HG03520 (cell line): ENCODE measurements around the gene EYA2.

Experiments
- ATAC-seq: cut with Tn5 transposase; IDR thresholded peaks from one replicate; pipeline ENCODE4 v1.9.1; 2021; ENCODE audit warnings: mild to moderate bottlenecking, moderate library complexity; ENCODE audit not compliant: unreplicated experiment

The EYA2 gene

DNA sequence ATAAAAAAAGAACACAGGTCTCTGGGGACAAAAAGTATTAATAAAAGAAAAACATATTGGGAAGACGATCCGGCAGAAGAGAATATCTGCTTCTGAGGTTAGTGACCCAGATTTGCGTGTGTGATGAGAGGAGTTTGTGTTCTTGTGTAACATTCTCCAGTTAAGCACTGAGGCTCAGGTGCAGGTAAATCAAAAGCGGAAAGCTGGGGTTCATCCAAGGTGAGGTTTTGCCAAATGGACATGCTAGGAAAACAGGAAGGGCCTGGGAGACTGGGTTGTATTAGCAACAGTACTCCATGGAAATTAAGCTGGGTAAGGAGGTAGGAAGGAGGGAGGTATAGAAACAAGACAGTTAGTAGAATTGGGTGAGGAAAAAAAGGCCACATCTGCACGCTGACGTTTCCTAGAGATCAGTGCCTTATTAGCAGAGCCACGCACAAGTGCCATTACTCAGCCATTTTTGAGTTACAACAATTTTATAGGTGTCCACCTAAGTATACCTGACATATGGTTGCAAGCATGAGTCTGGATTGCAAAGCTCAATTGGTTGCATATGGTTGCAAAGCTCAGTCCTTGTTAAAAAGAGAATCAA lies 322.3 kb downstream of the EYA2 start:
- ATAC-seq: no peak

DNA sequence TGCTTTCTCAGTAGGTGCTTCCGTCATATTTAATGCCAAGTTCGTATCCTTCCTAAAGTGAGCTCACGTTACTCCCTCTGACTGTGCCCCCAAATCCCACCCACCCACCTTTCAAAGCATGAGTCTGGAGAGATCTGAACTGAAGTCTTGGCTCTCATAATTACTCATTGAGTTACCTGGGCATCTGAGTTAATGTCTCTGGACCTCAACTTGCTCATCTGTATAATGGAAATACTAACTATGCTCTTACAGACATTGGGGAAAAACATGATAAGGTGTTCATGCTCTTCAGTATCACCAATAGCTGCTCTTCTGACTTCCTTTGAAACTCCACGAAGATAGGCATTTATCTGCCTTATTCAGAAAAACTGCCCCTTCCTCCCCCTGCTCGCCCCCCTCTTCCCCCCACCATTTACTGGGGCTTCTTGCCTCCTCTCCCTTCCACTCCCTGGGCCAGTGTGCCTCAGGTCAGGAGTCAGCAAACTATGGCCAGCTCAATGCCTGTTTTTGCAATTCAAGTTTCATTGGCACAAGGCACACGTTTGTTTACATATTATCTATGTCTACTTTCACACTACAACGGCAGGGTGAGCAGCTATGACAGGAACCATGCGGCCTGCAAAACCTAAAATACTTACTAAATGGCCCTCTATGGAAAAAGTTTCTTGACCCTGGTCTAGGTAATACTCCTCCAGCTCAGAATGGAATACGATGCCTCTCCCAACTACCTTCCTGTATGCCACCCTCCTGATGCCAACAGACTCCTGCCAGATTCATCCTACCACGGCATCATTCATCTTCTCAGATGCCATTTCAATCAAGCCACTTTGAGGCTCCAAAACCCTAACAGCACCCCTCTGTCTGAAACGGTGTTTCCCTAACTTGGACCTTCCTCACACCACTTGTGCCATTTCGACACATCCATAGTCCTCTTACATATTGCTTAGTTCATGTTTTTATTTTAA lies 323.1 kb downstream of the EYA2 start:
- no peak for ATAC-seq

DNA sequence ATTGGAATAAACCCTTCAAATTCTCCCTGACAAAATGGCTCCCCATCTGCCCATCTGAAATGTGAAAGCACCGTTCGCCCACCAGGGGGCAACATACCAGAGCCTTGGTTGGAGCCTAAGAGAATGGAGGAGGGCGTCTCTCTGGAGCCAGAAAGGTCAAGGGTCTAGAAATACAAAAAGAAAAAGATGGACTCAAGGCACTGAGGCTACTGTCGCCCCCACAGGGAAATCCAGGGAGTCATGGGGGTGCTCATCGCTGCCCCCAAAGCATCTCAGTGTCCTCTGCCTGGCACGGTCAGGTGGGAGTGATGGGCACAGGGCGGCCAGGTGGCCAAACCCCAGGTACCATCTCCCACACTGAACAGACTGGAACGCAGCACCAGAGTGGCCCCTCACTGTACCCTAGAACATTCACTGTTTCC lies 325.5 kb downstream of the EYA2 start:
- ATAC-seq: no peak

DNA sequence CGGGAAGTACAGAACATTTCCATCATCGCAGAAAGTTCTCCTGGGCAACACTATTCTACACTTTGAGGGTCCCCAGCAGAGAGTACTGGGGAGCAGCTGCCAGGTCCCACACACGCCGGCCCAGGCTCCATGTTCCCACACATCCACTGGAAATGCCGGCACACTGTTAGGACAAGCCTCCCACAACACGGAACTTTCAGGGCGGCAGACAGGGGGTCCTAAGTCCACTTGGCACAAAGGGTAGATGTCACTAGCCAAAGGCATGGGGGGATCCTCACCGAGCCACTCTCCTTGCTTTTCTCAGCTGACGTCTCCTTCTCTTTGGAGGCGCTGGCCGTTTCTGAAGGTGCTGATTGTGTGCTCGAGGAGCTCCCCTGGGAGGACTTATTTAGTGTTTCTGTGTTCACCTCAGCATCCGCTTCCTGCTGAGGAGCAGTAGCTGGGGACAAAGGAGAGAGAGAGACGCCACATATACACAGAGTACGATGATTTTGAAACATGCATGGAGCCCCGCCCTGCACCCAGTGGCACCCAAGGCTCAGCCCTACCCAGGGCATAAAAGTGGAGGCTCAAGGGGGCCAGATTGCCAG lies 326.5 kb downstream of the EYA2 start:
- ATAC-seq: no peak

DNA sequence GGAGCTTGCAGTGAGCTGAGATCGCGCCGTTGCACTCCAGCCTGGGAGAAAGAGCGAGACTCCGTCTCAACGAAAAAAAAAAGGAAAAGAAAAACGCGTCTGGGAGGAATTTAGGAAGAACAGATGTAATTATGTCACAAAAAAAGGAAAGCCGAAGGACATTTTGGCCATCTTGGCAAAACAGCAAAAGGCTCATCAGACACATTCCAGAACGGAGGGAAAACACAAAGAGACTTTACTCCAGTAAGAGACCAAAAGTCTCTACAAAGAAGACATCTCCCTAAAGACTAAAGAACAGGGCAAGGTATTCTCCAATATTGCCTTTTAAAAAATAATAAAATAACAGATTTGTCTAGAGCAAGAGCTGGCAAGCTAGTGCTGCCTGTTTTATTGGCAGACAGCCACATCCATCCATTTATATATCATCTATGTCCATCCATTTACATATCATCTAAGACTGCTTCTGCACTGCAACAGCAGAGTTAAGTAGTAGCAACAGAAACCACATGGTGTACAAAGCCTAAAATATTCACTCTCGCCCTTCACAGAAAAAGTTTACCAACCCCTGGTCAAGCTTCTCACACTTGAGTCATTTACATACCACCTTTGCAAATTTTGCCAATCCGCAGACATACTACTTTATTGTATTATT lies 328.0 kb downstream of the EYA2 start:
- ATAC-seq: no peak

DNA sequence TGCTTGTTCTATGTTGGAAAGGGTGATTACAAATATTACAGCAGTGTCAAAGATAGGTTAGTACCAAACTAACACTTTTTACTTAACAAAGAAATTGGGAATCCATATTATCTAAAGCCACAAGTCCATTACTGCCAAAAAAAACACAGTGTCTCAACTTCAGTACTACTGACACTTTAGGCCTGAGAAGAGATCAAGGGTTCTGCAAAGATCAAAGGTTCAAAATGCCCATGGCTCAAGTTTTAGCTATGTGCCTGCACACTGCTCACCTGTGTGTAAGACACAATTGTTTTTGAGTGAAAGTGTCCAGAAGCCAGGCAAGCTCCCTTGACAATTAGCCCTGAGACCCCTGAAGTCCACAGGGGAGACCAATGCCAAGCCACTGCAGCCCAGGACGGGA lies 329.3 kb downstream of the EYA2 start:
- no peak for ATAC-seq

DNA sequence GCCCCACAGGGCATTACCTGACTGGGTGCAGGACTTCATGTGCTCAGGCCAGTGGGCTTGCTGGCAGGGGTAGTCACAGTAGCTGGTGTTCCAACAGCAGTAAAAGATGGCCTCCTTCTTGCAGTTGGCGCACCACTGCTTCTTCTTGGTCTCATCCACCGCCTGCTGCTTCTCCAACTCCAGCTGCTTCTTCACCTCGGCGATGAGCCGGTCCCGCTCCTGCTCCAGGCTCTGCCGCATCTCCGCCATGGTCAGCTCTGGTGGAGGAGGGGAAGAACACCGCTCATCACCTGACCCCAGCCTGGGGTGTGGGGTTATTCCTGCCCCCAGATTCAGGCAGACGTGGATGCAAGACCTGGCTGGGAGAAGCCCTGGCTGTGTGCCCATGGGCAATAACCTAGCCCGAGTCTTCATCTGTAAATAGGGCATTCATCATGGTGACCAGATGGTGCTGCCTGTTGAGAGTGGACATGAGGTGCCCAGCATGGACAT lies 329.7 kb downstream of the EYA2 start:
- no peak for ATAC-seq

DNA sequence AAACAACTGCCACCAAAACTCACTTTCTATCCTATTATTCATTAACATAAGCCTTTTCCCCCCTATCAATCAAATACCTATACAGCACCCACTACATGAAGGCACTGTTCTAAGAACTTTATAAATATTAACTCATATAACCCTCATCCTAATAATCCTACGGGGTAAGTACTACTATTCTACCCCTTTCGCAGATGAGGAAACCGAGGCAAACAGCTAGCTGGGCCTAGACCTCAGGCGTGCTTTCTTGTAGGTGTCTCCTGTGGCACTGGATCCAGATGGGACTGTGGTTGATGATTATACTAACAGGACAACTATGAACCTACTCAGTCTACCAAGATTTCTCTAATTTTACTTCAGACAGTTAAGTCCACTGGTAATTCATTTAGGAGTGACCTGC lies 330.2 kb downstream of the EYA2 start:
- no peak for ATAC-seq

DNA sequence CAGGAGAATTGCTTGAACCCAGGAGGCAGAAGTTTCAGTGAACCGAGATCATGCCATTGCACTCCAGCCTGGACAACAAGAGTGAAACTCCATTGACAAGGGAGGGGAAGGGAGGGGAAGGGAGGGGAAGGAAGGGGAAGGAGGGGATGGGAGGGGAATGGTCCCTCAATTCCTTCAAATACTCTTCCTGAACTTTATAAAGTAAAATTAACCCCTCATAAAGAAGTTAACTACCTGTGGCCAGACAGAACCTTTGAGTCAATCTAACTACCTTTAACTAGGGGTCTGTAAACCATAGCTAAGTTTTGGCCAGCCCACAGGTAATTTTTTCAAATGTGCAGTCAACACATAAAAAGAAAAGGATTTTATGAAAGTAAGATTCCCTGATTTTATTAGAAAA lies 330.8 kb downstream of the EYA2 start:
- ATAC-seq: no peak

DNA sequence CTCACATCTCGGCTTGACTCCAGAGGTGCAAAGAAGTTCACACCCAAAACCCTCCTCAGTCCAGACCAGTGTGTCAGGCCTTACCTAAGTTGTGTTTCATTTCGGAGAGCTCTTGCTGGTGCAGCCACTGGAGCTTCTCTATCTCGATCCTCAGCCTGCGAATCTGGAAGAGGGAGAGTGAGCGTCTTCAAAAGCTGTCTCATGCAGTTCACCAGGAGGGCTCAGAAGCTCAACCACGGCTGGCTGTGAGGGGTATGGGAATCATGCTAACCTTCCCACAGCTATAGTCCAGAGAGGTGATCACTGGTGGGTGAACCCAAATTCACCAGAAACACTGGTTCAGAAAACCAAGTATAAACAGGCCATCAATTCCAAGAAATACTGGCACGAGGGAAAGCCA lies 332.5 kb downstream of the EYA2 start:
- no peak for ATAC-seq

DNA sequence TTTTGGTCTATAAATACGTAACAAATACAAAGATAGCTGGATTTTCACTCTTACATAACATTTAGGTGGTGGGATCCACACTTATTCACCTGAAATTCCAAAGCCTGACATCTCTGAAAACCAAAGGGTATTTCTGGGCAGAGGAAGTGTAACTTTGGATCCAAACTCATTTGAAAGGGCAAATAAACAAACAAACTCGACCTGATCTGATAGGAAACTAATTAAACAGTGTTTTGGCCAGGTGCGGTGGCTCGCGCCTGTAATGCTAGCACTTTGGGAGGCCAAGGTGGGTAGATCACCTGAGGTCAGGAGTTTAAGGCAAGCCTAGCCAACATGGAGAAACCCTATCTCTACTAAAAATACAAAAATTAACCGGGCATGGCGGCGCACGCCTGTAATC lies 332.9 kb downstream of the EYA2 start:
- no peak for ATAC-seq

DNA sequence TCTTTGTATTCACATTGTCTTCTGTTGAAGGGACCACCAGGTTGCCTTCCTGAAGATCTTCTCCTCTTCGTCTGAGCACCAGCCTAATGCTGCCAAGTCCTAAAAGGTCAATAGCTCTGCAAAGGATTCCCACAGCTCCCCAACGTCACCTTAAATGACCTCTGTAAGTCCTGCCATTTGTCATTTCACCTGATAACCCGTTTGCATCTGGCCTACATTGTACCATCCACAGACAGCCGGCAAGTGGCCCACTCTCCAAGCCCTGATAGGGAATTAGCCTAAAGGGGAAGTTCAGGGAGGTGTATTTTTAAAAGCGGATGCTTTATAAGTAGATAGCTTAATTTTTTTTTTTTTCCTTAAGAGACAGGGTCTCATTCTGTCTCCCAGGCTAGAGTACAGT lies 334.0 kb downstream of the EYA2 start:
- no peak for ATAC-seq

DNA sequence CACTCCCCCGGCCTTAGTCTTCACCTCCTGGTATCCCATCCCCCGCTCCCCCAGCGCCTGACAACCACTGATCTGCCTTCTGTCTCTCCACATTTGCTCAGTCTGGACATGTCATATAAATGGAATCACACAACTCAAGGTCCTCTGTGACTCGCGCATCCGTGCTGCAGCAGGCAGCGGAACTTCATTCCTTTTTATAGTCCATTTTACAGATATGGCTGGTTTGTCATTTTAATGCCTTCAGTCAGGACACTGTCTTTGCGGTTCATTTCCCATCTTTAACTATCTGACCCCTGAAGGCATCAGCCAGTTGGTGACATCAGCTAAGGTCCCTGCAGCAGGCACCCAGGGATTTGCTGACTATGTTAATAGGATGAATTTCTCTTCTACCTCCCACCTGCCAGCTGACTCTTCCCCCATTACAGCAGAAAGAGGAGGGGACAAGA lies 336.2 kb downstream of the EYA2 start:
- ATAC-seq: no peak

DNA sequence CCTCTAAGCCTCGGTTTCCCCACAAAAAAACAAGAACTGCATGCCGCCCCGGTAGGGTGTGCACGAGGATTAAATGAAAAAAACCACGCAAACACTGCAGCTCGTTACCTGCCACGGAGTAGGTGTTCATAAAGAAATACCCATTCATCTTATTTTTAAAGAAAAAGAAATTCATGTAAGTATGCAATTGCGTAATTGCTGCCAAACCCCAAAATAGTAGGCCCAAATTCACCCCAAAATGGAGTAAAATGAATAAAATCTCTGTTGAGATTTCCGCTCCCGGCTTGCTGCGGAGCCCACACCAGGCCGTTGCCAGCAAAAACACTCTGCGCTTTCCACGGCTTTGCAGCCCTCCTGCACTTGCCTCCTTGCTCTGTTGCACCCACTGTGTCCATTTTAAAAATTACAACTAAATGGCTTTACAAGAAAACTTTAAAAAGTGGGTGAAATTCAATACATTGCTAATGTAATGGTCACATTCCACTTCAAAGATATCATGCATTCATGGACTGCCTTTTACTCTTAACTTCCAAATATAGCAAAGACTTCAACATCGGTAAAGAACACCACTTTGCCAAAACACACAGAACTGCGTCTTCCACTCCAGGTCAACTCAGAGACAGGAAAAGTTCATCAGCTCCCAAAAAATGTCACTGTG lies 336.9 kb downstream of the EYA2 start:
- no peak for ATAC-seq

DNA sequence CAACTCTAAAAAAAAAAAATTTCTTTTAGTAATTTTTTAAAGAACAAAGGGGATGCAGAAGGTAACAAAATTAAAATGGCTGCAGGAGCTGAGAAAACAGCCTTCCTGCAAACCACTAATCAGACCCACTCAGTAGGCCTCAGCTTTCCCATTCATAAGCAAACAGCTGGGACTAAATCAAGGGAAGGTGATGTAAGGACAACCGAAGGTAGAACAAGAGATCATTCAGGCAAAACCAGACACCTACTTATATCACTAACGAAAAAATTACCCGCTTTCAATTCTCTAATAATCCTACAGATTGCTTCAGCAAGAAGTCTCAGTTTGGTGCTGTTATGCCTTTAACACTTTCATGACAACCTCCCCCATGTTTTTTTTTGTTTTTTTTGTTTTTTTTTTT lies 337.9 kb downstream of the EYA2 start:
- ATAC-seq: no peak

DNA sequence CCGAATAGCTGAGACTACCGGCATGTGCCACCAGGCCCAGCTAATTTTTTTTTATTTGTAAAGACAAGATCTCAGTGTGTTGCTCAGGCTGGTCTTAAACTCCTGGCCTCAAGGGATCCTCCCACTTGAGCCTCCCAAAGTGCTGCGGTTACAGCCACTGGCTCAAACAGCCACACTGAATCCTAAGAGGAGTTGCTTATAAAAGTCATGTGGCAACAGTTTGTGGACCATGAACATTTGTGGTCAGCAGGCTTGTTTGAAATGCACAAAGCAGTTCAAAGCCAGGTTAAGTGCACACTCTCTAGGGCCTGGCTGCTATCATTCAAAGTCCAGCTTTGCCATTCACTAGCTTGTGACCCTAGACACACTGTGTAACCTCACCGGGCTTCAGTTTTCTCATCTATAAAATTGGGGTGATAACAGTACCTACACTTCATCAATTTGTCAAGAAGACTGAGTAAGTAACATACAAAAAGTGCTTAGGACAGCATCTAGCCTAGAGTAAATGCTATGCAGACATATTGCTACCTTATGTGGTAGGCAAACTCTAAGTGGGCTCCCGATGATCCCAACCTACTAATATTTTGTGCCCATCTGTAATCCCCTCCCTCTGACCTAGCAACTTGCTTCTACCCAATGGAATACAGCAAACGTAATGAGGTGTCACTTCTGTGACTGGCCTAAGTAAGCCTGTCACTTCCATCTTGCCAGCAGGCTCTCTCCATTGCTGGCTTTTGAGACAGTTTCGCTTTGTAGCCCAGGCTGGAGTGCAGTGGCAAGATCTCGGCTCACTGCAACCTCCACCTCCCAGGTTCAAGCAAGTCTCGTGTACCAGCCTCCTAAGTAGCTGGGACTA lies 338.9 kb downstream of the EYA2 start:
- ATAC-seq: no peak

DNA sequence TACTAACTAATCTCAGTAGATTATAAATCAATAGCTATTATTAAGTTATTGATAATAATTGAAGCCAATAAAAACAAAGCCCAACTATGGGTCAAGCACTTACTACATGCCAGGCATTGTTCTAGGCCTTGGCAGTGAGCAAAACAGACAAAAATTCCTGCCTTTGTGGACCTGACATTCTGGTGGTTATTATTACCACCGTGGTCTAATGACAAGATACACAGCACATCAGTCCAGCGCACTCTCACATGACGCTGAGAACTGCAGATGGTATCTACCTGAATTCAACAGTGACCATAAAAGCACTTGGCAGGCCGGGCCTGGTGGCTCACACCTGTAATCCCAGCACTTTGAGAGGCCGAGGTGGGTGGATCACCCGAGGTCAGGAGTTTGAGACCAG lies 340.5 kb downstream of the EYA2 start:
- no peak for ATAC-seq

DNA sequence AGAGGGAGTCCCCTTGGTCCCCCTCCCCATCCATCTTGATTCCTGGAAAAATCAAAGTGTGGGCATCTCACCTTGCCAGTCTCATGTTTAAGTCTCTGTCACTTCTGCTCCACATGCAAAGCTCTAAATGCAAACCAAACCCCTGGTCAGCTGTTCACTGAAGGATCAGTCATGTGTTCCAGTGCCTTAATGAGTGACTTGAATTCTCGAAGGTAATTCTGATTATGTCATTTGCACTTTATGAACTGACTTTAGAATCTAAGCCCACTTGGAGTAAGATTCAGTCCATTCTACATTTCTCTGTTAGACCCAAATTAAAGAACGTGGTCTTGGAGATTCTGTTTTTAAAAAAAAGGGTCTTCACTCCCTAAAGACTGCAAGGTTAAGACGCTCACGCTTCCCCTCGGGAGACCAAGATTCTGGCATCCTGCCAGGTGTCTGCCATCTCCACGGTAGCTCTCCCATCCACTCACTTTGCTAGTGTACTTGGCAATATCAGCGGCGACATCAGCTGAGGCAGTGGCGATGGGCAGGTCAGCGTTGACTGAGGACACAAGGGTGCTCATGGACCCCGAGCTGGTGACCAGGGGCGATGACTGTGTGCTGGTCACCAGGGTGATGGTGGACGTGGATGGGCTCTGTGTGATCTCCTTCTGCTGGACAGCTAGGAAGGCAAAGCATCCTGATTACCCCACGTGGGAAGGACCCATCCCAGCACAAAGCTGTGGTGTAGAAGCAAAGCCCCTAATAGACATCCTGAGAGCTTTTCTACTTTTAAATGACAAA lies 341.4 kb downstream of the EYA2 start:
- ATAC-seq: no peak

DNA sequence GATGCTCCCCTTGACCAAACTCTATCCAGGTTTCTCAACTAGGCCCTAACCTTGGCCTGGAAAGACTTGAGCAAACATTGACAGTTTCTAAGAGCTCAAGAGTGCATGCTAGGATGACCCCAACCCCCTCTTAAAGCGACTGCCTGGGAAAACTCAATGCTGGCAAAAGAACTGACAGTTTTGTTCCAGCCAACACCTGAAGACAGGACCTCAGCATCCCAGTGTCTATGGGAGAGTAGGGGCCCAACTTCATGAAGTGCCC lies 341.9 kb downstream of the EYA2 start:
- ATAC-seq: no peak
